Neuron (in vitro differentiated cells): ENCODE data around the gene MOCS1.

Experiments
- H2AFZ ChIP-seq: one replicate; pipeline ENCODE4 v1.6.1; 2013; ENCODE audit warnings: low read depth, mild to moderate bottlenecking, inconsistent platforms, low read length, moderate library complexity
- H3K27me3 ChIP-seq: one replicate; pipeline ENCODE4 v1.6.1; 2013; ENCODE audit warnings: low read length; ENCODE audit not compliant: insufficient read depth
- H3K36me3 ChIP-seq: one replicate; pipeline ENCODE4 v1.6.1; 2013; ENCODE audit warnings: low read length; ENCODE audit not compliant: insufficient read depth
- H3K4me1 ChIP-seq: one replicate; pipeline ENCODE4 v1.6.1; 2013; ENCODE audit warnings: low read length; ENCODE audit not compliant: insufficient read depth
- H3K4me3 ChIP-seq: 2 replicates; pipeline ENCODE4 v1.5.1; 2013; ENCODE audit warnings: mild to moderate bottlenecking, low read length, moderate library complexity
- H3K9me3 ChIP-seq: one replicate; pipeline ENCODE4 v1.6.1; 2013; ENCODE audit warnings: low read length

The MOCS1 gene

DNA sequence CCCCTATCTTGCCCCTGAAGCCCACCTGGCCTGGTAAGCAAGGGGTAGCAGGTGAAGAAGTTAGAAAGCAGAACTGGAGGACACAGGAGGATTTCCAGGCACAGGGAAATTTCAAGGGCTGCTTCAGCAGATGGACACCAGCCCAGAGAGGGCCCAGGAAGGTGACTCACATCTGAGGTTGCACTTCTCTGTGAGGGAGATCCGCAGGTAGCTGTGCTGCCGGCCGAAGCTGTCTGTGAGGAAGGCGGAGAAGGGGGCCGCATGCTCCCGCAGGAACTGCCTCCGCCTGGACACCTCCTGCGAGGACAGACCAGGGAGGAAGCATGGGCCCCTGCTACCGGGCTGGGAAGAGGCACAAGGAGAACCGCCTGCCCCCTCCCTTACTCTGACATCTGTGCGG is 7.1 kb downstream of the MOCS1 start:
- Histone ChIP-seq H3K9me3 (no peaks in the 10 kb centered on the region), H3K4me1 (no peaks in the 10 kb centered on the region), H3K4me3 (no peak overlapping the region), H3K36me3 (peaks cover 8% of the 10 kb centered on the region), H2AFZ (no peak overlapping the region), H3K27me3 (no peaks in the 10 kb centered on the region)

DNA sequence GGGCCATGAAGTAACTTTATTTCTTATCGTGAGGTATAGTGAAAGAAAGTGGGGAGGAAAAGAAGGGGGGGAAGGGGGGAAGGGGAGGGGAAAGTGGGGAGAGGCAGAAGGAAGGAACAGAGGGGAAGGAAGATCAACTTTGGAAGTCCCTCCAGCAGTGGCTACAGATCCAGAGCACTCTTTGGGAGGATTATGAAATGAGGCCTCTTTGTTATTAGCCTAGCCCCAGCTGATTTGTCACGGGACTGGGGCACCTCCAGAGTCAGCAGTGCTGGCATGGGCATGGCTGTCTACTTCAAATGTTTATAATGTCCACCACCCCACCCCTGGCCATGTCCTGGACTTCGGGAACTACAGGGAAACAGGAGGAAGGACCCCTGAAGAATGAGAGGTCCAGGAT is 7.6 kb downstream of the MOCS1 start:
- Histone ChIP-seq H2AFZ (no peak overlapping the region), H3K4me3 (no peak overlapping the region), H3K9me3 (no peaks in the 10 kb centered on the region), H3K4me1 (no peaks in the 10 kb centered on the region), H3K36me3 (peaks cover 8% of the 10 kb centered on the region), H3K27me3 (no peaks in the 10 kb centered on the region)

DNA sequence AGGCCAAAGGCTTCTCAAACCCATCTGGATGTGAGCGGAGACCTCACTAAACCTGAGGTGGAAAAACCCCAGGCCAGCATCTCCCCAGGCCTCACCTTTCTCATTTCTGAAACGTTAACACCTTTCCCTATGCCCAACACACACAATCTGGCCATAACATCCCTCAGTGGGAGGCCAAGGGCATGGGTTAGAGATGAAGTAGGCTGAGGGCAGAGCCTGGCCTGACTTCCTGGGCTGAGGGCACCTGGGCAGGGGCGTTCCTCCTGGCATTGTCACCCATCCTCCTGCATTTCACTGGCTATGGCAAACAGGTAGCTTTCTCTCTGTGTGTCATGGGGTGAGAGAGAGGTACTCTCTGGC is 8.4 kb downstream of the MOCS1 start:
- Histone ChIP-seq H2AFZ (no peak overlapping the region), H3K9me3 (no peaks in the 10 kb centered on the region), H3K27me3 (no peaks in the 10 kb centered on the region), H3K36me3 (peaks cover 8% of the 10 kb centered on the region), H3K4me3 (no peak overlapping the region), H3K4me1 (no peaks in the 10 kb centered on the region)

DNA sequence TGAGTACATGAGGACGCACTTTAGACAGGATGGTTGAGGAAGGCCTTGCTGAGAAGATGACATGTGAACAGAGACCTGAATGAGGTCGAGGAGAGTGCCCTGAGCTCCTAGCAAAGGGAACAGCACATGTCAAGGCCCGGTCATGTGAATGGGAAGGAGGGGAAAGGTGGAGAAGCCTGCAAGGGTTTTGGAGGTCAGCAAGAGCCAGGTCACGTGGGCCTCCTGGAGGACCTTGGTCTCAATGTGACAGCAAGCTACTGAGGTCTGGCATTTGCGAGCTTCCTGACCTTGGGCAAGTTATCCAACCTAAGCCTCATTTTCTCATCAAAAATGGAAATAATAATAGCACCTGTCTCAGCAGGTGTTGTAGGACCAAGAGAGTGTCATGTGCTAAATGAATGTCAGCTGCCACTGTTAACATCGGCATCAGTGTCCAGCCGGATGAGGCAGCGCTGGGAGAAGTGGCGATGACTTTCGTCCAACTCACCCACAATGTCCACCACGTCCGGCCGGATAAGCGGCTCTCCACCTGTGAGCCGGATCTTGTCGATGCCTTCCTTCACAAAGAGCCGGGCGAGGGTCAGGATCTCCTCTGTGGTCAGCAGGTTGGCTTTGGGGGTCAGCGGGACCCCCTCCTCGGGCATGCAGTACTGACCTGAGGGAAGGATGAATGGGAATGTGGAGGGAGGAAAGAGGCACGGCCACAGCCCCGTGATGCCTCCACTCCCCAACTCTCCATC is 8.9 kb downstream of the MOCS1 start:
- no peaks in the 10 kb centered on the region for H3K9me3 ChIP-seq
- no peak overlapping the region for H2AFZ ChIP-seq
- no peaks in the 10 kb centered on the region for H3K27me3 ChIP-seq
- peaks cover 8% of the 10 kb centered on the region for H3K36me3 ChIP-seq
- H3K4me3 ChIP-seq: no peak overlapping the region
- H3K4me1 ChIP-seq: no peaks in the 10 kb centered on the region

DNA sequence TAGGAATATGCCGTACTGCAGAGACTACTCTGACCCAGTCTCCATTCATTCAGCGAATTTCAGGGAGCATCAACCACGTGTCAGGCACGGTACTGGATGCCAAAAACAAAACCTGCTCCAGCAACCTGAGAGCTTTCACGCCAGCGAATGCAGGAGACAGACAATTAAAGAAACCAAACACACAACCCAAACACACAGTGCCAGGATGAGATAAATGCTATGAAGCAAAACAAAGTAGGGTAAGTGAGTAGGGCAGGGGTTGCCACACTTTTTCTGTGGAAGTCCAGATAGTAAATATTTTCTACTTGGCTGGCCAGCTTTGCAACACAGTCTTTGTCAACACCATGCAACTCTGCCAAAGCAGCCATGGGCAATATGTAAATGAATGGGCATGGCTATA is 10.0 kb downstream of the MOCS1 start:
- Histone ChIP-seq H3K4me1 (no peaks in the 10 kb centered on the region), H2AFZ (no peak overlapping the region), H3K27me3 (no peaks in the 10 kb centered on the region)

DNA sequence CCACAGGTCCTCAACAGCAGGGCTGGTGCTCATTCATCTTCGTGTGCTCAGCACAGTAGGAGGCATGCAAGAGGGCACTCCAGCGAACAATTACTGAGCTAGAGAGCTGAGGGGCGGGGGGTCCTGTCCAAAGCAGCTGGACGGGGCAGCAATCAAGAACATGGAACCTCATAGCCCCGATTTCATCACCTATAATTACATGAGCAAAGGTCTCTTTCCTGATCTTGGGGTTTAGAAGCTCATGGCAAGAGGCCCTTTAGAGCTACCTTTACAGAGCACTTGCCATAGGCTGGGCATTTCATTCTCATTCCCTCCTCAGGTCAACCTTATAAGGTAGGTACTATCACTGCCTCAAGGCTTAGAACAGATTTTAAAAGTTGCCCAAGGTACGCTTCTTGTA is 10.4 kb downstream of the MOCS1 start:
- H3K9me3 ChIP-seq: no peaks in the 10 kb centered on the region
- H3K4me1 ChIP-seq: no peaks in the 10 kb centered on the region
- no peaks in the 10 kb centered on the region for H3K27me3 ChIP-seq
- no peak overlapping the region for H2AFZ ChIP-seq
- peaks cover 8% of the 10 kb centered on the region for H3K36me3 ChIP-seq
- no peak overlapping the region for H3K4me3 ChIP-seq

More for the DNA sequence above, 10.0 kb downstream of the MOCS1 start:
- Histone ChIP-seq H3K4me3 (no peak overlapping the region), H3K9me3 (no peaks in the 10 kb centered on the region), H3K36me3 (peaks cover 8% of the 10 kb centered on the region)

DNA sequence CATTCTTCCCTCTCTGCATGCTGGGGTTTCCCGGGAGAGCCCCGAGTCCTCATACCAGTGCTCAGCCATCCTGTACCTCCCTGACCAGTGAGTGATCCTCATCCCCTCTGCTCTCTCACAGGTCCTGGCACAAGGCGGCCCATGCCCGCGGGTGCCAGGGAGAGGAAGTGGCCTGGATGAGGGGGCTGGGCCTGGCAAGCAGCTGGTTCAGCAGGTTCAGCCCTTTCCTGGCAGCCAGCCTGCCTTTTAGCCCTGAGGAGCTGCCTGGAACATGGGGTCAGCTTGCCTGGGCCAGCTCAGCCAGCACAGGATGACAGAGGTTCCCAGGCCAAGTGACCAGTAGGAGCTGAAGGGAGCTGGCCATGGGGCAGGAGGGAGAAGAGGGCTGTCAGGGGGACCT is 10.9 kb downstream of the MOCS1 start:
- H2AFZ ChIP-seq: no peak overlapping the region
- H3K27me3 ChIP-seq: no peaks in the 10 kb centered on the region
- H3K4me1 ChIP-seq: no peaks in the 10 kb centered on the region
- peaks cover 8% of the 10 kb centered on the region for H3K36me3 ChIP-seq
- no peaks in the 10 kb centered on the region for H3K9me3 ChIP-seq
- H3K4me3 ChIP-seq: no peak overlapping the region

DNA sequence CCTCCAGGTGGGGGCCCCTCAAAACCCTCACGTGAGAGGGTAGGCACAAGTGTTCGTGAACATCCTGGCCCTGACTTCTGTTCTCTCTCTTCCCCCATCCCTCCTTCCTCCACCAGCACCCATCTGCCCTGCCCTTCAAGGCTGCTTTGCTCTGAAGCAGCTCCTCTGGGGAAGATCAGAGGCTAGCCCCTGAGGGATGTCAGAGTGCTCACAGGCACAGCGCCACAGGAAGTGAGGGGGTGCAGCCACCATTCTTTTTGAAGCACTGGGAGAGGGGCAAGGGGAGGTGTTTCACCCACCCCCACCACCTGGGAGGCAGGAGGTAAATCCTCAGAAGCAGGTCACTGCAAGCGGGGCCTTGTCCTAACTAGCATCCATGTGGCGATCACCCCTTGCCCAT is 11.4 kb downstream of the MOCS1 start:
- Histone ChIP-seq H3K4me3 (no peak overlapping the region), H3K36me3 (peaks cover 8% of the 10 kb centered on the region), H2AFZ (no peak overlapping the region), H3K4me1 (no peaks in the 10 kb centered on the region), H3K27me3 (no peaks in the 10 kb centered on the region), H3K9me3 (no peaks in the 10 kb centered on the region)

DNA sequence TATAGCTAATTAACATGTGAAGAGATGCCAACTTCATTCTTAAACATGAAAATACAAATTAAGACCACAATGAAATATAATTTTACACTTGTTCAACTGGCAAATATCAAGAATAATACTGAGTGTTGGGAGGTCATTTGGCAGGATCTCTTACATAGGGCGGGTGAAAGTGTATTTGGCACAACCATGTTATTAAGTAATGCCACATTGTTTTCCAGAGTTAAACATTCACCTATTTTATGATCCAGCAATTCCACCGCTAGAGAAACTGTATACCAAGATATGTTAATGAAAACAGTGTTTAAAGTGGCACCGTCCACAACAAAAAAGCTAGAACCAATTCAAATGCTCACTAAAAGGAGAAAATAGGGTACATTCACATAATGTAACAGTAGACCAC is 14.1 kb downstream of the MOCS1 start:
- Histone ChIP-seq H3K9me3 (no peaks in the 10 kb centered on the region), H3K27me3 (no peaks in the 10 kb centered on the region), H3K4me3 (no peak overlapping the region), H3K4me1 (no peaks in the 10 kb centered on the region), H2AFZ (no peak overlapping the region), H3K36me3 (peaks cover 6% of the 10 kb centered on the region)

DNA sequence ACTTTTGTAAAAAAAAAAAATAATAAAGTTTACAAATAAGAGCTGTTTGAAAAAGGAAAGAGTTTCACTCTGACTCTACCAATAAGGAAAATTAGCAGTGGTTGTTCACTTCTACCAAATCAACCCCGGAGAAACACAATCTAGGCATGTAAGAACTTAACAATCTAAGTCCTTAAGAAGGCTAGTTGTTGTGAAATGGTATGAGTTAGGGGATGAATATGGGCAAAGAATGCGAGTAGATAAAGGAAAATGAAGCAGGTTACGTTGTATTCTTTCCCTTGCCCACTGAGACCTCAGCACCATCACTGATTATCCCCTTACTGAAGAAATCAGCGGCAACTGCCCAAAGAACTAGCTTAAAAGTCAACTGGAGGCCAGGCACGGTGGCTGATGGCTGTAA is 15.4 kb downstream of the MOCS1 start:
- Histone ChIP-seq H3K4me1 (no peaks in the 10 kb centered on the region), H3K27me3 (no peaks in the 10 kb centered on the region), H3K4me3 (no peak overlapping the region), H3K9me3 (no peaks in the 10 kb centered on the region), H3K36me3 (no peaks in the 10 kb centered on the region), H2AFZ (no peak overlapping the region)

DNA sequence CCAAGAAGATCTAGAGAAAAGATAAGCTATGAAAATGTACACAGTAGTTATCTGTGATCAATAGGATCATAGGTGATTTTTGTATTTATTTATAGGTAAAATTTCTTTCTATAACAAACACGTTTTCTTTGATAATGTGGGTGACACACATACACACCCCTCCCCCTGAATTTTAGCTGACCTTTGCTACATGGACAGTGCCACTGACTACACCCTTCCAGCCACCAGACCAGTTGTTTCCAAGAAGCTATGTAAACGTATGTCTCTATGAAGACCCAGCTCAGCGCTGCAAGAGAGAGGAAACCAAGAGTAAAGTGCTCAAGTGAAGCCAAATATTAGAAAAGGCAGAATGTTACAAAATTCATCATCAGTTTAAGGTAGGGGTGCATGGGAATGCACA is 16.3 kb downstream of the MOCS1 start:
- H3K4me1 ChIP-seq: no peaks in the 10 kb centered on the region
- no peaks in the 10 kb centered on the region for H3K36me3 ChIP-seq
- no peaks in the 10 kb centered on the region for H3K27me3 ChIP-seq

DNA sequence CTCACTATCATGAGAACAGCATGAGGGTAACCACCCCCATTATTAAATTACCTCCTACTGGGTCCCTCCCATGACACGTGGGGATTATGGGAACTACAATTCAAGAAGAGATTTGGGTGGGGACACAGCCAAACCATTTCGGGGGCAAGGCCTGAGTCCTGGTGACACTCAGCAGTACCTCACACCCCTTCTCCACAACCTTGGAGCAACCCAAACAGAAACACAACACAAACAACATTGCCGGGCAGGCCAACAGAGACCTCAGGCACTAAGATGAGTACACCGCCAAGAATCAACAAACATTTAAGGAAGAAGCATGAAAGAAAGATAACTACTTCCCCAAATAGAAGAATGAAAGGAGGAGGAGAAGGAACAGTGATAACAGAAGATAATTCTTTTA is 16.9 kb downstream of the MOCS1 start:
- Histone ChIP-seq H3K36me3 (no peaks in the 10 kb centered on the region), H3K4me1 (no peaks in the 10 kb centered on the region), H3K4me3 (no peak overlapping the region), H3K9me3 (no peaks in the 10 kb centered on the region), H3K27me3 (no peaks in the 10 kb centered on the region), H2AFZ (no peak overlapping the region)

More for the DNA sequence above, 16.3 kb downstream of the MOCS1 start:
- H2AFZ ChIP-seq: no peak overlapping the region
- H3K4me3 ChIP-seq: no peak overlapping the region
- H3K9me3 ChIP-seq: no peaks in the 10 kb centered on the region

DNA sequence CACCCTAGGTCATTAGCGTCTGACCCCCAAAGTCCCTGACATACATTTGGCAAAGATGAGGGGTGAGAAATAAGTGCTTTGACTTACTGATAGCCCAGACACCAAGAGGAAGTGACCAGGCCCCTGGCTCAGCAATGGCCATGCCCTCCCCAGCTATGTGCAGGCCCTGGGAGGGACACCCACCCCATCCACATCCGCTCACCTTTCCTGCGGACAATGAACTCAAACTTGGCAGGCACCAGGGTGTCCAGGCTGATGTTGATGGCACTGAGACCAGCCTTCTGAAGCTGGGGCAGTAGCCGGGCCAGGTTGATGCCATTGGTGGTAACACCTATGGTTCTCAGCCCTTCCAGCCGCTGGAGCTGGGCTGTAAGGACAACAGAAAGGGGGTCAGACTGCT is 18.4 kb downstream of the MOCS1 start:
- Histone ChIP-seq H2AFZ (no peak overlapping the region), H3K36me3 (no peaks in the 10 kb centered on the region), H3K27me3 (no peaks in the 10 kb centered on the region), H3K4me3 (no peak overlapping the region), H3K9me3 (no peaks in the 10 kb centered on the region), H3K4me1 (no peaks in the 10 kb centered on the region)

DNA sequence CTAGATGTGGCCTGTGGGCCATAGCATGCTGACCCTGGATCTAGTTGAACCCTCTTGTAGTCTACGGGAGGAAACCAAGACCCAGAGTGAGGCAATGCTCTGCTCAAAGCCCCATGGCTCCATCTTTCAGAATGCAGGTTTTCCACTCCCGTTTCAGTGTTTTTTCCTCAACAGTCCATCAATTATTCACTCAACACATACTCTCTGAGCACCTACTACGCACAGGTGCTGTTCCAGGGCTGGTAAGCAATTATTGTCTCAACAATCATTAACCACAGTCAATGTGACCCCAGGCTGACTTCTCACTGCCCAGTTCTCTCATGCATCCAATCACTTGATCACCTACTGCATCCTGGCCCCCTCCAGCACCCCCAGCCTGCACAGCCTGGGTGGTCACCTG is 20.0 kb downstream of the MOCS1 start:
- no peaks in the 10 kb centered on the region for H3K36me3 ChIP-seq
- no peaks in the 10 kb centered on the region for H3K27me3 ChIP-seq
- H3K4me1 ChIP-seq: no peaks in the 10 kb centered on the region
- H3K4me3 ChIP-seq: no peak overlapping the region
- no peak overlapping the region for H2AFZ ChIP-seq
- H3K9me3 ChIP-seq: no peaks in the 10 kb centered on the region
